Gastroesophageal sphincter (tissue), 3 donors: ENCODE measurements around the gene BAG5.

Experiments
- EP300 ChIP-seq: sonication (generic); formaldehyde crosslinking; IDR thresholded peaks from one replicate; pipeline ENCODE4 v1.6.1; 2017; ENCODE audit warnings: antibody characterized with exemption, mild to moderate bottlenecking
- TF ChIP-seq, protein P1 (sequence below), 4 experiments: fragments of 200-600 bp in 2 of 4; fragments of 450-650 bp in 2 of 4; sonication (generic) in 1 of 4; IDR thresholded peaks; one replicate each; pipeline ENCODE4 v1.5.1; 2017 to 2019; ENCODE audit warnings: antibody characterized with exemption in 4 of 4, mild to moderate bottlenecking in 2 of 4, moderate library complexity in 2 of 4

GRCh38 chr14:103539056-103539825 lies 23.2 kb downstream of the BAG5 start:
- TF ChIP-seq, protein P1, sequence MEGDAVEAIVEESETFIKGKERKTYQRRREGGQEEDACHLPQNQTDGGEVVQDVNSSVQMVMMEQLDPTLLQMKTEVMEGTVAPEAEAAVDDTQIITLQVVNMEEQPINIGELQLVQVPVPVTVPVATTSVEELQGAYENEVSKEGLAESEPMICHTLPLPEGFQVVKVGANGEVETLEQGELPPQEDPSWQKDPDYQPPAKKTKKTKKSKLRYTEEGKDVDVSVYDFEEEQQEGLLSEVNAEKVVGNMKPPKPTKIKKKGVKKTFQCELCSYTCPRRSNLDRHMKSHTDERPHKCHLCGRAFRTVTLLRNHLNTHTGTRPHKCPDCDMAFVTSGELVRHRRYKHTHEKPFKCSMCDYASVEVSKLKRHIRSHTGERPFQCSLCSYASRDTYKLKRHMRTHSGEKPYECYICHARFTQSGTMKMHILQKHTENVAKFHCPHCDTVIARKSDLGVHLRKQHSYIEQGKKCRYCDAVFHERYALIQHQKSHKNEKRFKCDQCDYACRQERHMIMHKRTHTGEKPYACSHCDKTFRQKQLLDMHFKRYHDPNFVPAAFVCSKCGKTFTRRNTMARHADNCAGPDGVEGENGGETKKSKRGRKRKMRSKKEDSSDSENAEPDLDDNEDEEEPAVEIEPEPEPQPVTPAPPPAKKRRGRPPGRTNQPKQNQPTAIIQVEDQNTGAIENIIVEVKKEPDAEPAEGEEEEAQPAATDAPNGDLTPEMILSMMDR (IDR thresholded peaks at IDR 0.05), result no peak
- TF ChIP-seq EP300, result no peak
